Astrocyte of the cerebellum (primary cell): ENCODE results near the gene TXNL1.
A peak's percentile ranks its signal among the peaks of the same experiment; 100 is the strongest.
"Not testable (repeated sequence)": the region's sequence is repeated elsewhere in the genome, so short reads cannot be mapped to it uniquely, and the experiment has no call there.

Experiments used
- DNase-seq: peaks from one replicate; pipeline ENCODE4 v3.0.0-alpha.2; 2011; ENCODE audit warnings: low read depth
- H3K4me3 ChIP-seq: 2 replicates; pipeline ENCODE4 v1.5.1; 2011; ENCODE audit warnings: mild to moderate bottlenecking, low read depth, low read length, moderate library complexity
- in situ Hi-C: cut with HindIII; loops from 2 replicates; pipeline ENCODE4 v1.10.0; 2017; ENCODE audit warnings: low sequenced_read_pairs
- TF ChIP-seq, protein P1 (sequence below): IDR thresholded peaks from 2 replicates; pipeline ENCODE4 v1.5.1; 2012; ENCODE audit warnings: low read length, low read depth, moderate library complexity, mild to moderate bottlenecking; ENCODE audit errors: missing control alignments

TXNL1 gene

DNA sequence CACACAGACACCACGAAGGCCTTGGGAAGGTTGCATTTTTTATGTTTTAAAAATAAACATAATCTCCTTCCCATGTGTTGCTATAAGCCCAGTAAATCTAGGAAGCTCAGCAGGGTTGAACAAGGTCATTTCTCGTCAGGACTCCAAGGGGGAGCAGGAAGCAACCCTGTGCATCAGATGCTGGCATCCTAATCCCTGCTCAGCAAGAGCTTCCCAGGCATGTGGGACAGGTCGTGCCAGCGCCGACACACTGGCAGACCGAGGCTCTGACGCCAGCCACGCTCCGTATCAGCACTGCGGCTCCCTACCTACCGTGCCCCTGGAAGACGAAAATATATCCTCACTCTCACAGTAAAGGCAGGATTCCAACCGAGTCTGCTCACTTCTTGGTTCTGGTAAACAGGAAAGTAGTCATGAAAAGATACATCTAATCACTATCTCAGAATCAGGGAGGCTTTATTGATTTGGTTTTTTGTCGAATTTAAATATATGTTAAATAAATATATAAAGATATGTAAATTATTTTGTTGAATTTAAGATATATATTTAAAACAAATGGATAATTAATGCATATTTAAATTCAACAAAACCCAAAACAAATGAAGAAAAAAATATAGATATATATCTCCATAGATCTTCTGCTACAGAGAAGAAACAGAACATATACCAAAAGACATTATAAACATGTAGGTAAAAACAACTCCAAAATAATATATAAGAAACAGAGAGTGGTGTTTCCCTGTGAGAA lies 61.4 kb downstream of the TXNL1 start:
- DNase-seq = no peak
- in situ Hi-C loops = no loop called here
- TF ChIP-seq, protein P1, sequence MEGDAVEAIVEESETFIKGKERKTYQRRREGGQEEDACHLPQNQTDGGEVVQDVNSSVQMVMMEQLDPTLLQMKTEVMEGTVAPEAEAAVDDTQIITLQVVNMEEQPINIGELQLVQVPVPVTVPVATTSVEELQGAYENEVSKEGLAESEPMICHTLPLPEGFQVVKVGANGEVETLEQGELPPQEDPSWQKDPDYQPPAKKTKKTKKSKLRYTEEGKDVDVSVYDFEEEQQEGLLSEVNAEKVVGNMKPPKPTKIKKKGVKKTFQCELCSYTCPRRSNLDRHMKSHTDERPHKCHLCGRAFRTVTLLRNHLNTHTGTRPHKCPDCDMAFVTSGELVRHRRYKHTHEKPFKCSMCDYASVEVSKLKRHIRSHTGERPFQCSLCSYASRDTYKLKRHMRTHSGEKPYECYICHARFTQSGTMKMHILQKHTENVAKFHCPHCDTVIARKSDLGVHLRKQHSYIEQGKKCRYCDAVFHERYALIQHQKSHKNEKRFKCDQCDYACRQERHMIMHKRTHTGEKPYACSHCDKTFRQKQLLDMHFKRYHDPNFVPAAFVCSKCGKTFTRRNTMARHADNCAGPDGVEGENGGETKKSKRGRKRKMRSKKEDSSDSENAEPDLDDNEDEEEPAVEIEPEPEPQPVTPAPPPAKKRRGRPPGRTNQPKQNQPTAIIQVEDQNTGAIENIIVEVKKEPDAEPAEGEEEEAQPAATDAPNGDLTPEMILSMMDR = no peak
- H3K4me3 ChIP-seq = no peak overlapping the region

DNA sequence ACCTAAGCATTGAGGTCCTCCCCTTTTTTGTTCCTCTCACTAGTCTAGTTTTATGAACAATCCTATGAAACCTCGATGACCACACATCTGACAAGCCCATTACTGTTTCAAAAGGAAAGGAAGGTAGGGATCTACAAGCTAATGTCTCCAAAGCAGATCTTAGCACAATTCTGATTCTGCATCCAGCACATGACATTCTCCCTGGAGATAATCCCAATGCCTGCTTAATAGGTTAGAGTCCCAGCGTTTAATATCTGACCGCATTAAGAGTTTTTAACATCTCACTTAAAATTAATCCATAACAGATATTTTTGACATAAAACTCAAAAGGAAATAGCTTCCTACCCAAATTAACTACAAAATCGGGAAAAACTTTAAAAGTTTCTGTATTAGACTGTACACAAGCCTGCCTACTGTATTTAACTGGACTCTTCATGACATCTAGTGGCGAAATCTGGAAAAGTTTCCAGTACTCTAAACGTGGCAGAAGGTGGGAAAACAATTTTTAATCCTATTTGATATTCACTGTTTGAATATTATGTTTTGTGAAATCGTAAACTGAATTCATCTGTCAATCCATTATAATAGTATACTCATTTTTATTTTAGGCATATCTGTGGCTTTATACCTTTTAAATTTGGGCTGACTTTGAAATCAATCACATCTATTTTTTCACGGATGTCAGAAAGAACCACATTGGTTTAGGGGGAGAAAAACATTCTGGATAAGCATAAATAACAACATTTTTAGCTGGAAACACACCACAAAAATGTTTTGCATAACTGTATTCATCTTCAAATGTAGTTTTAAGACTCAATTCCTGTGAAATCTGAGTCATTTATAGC lies 62.4 kb downstream of the TXNL1 start:
- DNase-seq = peak; percentile 60
- TF ChIP-seq, protein P1 = peak; percentile 52
- in situ Hi-C loops = no loop called here
- no peak overlapping the region for H3K4me3 ChIP-seq

DNA sequence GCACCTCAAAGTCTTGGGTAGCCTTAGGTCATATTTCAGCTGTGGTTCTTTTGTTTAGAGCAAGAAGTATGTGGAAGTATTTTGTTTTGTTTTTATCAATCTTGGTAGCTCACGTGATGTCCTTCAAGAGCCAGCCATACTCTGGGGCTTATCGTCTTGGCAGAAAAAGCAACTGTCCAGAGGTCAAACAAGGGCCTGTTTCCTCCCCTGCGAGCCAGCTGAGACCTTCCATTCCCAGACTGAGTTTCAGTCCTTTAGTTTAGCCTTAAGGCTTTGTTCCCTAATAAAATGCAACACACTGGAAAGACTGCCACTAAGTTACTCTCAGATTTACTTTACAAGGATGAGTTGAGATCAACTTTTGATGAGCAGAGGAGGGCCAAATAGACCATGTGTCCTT lies 63.5 kb downstream of the TXNL1 start:
- in situ Hi-C loops = no loop called here
- TF ChIP-seq, protein P1 = no peak
- no peak for DNase-seq
- no peak overlapping the region for H3K4me3 ChIP-seq

DNA sequence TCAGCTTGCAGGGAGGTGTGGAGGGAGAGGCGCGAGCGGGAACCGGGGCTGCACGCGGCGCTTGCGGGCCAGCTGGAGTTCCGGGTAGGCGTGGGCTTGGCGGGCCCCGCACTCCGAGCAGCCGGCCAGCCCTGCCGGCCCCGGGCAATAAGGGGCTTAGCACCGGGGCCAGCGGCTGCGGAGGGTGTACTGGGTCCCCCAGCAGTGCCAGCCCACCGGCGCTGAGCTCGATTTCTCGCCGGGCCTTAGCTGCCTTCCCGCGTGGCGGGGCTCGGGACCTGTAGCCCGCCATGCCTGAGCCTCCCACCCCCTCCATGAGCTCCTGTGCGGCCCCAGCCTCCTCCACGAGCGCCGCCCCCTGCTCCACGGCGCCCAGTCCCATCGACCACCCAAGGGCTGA lies 66.1 kb downstream of the TXNL1 start:
- in situ Hi-C loops, DNase-seq, H3K4me3 ChIP-seq: not testable (repeated sequence)

DNA sequence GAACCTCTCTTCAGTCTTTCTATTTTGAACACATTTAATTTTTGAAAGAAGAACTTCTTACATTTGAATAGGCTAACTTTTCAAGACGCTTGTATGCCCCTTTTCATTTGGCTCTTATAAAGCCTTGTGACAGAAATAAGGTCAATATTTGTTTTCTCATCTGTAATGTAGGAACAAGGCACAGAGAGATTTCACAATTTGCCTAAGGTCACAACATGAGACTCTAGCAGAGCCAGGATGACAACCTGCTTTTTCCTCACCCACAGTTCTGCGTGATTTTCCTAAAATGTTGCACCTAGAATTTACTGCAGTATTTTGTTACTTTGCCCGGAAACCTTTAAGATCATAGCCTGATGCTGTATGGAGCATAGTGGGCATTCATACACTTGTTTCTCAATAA lies 67.4 kb downstream of the TXNL1 start:
- in situ Hi-C loops = no loop called here
- no peak overlapping the region for H3K4me3 ChIP-seq
- TF ChIP-seq, protein P1 = no peak
- no peak for DNase-seq

DNA sequence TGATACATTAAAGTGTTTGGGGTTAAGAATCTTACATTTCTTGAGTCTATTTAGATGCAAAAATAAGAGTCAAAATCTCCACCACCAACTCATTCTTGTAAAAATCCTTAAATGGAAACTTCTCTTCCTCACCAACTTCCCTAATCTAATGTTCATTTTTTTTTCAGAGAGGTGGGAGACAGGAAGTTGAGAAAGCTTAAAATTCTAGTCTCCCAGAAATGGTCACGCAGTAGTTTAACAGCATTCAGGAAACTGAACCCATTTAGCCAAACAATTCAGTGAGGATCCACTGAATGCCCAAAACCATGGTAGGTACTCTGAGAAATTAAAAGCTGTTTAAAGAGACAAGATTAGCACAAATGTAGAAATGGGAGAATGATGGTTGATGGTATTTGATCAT lies 69.0 kb downstream of the TXNL1 start:
- no peak for DNase-seq
- TF ChIP-seq, protein P1 = no peak
- in situ Hi-C loops = no loop called here
- H3K4me3 ChIP-seq = no peak overlapping the region

DNA sequence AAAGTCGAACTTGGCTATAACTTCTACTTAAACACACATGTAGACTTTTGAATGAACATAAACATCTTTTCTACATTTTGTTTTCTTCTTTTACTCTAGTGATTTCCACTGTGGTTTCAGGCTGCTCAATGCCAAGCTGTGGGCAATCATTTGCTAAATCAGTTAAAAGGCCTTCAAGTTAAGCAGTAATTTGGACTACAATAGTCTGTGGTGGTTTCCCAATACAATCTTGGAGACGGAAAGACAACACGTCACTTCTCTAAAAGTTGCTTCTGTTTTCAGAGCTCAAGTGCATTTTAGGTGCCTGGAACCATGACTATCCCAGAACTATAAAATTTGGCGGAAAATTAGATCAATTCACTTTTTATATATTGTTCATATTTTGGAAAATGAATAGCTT lies 69.4 kb downstream of the TXNL1 start:
- no peak for DNase-seq
- TF ChIP-seq, protein P1 = no peak
- no peak overlapping the region for H3K4me3 ChIP-seq
- in situ Hi-C loops = no loop called here
